ENCODE measurements around the gene OR8D2.

Gene OR8D2

GRCh38 chr11:124320097-124320496 lies at the start of gene OR8D2:
Gene OR8D2 (minus strand): TSS chr11:124320197. CDS start chr11:124320197, 0 bp downstream.
- DNase-seq (ENCODE audit: low read depth in 2 of 2), result no peak

- DNase-seq (ENCODE audit: low read depth in 2 of 2), result no peak
These were observed 39.6 kb upstream of the OR8D2 start for GRCh38 chr11:124359566-124359965.

GRCh38 chr11:124346311-124346955 lies 26.4 kb upstream of the OR8D2 start:
- no peak for DNase-seq (ENCODE audit: low read depth in 2 of 2)

GRCh38 chr11:124344346-124344745 lies 24.3 kb upstream of the OR8D2 start:
- DNase-seq (ENCODE audit: low read depth in 2 of 2), result no peak

GRCh38 chr11:124340142-124340447 lies 20.1 kb upstream of the OR8D2 start:
- no peak for DNase-seq (ENCODE audit: low read depth in 2 of 2)

GRCh38 chr11:124339396-124340141 lies 19.6 kb upstream of the OR8D2 start:
- DNase-seq (ENCODE audit: low read depth in 2 of 2), result no peak

- no peak for DNase-seq (ENCODE audit: low read depth in 2 of 2)
These were observed 11.9 kb upstream of the OR8D2 start for GRCh38 chr11:124331873-124332272.

GRCh38 chr11:124329787-124330478 lies 9.9 kb upstream of the OR8D2 start:
- no peak for DNase-seq (ENCODE audit: low read depth in 2 of 2)

- no peak for DNase-seq (ENCODE audit: low read depth in 2 of 2)
These were observed 7.8 kb upstream of the OR8D2 start for GRCh38 chr11:124327775-124328174.

GRCh38 chr11:124322356-124322755 lies 2.4 kb upstream of the OR8D2 start:
- DNase-seq (ENCODE audit: low read depth in 2 of 2), result no peak

- no peak for DNase-seq (ENCODE audit: low read depth in 2 of 2)
These were observed 4.9 kb downstream of the OR8D2 start for GRCh38 chr11:124315052-124315451.

GRCh38 chr11:124313849-124314248 lies 6.1 kb downstream of the OR8D2 start, which contains the start of gene OR8D1:
Gene OR8D1 (minus strand): TSS chr11:124313949. CDS start chr11:124310766, 3,183 bp downstream.
- no peak for DNase-seq (ENCODE audit: low read depth in 2 of 2)

GRCh38 chr11:124313131-124313530 lies 6.9 kb downstream of the OR8D2 start:
- no peak for DNase-seq (ENCODE audit: low read depth in 2 of 2)

GRCh38 chr11:124311670-124312069 lies 8.3 kb downstream of the OR8D2 start:
- no peak for DNase-seq (ENCODE audit: low read depth in 2 of 2)

GRCh38 chr11:124311269-124311668 lies 8.7 kb downstream of the OR8D2 start:
- DNase-seq (ENCODE audit: low read depth in 2 of 2), result no peak

GRCh38 chr11:124310721-124311120 lies 9.3 kb downstream of the OR8D2 start:
- DNase-seq (ENCODE audit: low read depth in 2 of 2), result no peak

- no peak for DNase-seq (ENCODE audit: low read depth in 2 of 2)
These were observed 12.9 kb downstream of the OR8D2 start for GRCh38 chr11:124307093-124307492.

- DNase-seq (ENCODE audit: low read depth in 2 of 2), result no peak
These were observed 17.5 kb downstream of the OR8D2 start for GRCh38 chr11:124302347-124303125.

- no peak for DNase-seq (ENCODE audit: low read depth in 2 of 2)
These were observed 18.4 kb downstream of the OR8D2 start for GRCh38 chr11:124301548-124301947.

- no peak for DNase-seq (ENCODE audit: low read depth in 2 of 2)
These were observed 22.1 kb downstream of the OR8D2 start for GRCh38 chr11:124297921-124298320.

GRCh38 chr11:124296016-124296415 lies 24.0 kb downstream of the OR8D2 start:
- DNase-seq (ENCODE audit: low read depth in 2 of 2), result no peak

GRCh38 chr11:124294687-124295086 lies 25.3 kb downstream of the OR8D2 start:
- DNase-seq (ENCODE audit: low read depth in 2 of 2), result no peak

Measured in stimulated activated CD4-positive, alpha-beta T cell treated with anti-CD3 and anti-CD28 coated beads, Interleukin-1b, Interleukin-23, amount 100 ng/mL, for 4 hours (primary cell).